Measurements from ENCODE around the gene PRXL2C.

GRCh38 chr9:96605328-96605727 is 49.8 kb downstream of the PRXL2C start:
- TF ChIP-seq CTCF (IDR thresholded peaks at IDR 0.05; ENCODE audit: poor library complexity, severe bottlenecking) (no peak), EP300 (conservative IDR thresholded peaks at IDR 0.05; ENCODE audit: poor library complexity, severe bottlenecking) (no peak)
